HEK293 (cell line): ENCODE results near the gene SLC10A1.

Experiments
- CTCF ChIA-PET: fragments of 350-600 bp; formaldehyde crosslinking; extraction: SDS; loops from one replicate; lab custom pipeline; 2021; ENCODE audit warnings: antibody characterized with exemption; lab: Yijun Ruan, JAX
- POLR2A ChIA-PET: fragments of 300-600 bp; formaldehyde crosslinking; extraction: SDS; loops from one replicate; lab custom pipeline; 2020; ENCODE audit warnings: antibody characterized with exemption, inconsistent platforms; lab: Yijun Ruan, JAX
- H3K27ac ChIP-seq: fragments of 200-500 bp; sonication (Bioruptor generic); 2 replicates; pipeline ENCODE4 v1.5.1; 2014; ENCODE audit warnings: low read depth, low read length, control low read depth, inconsistent platforms; ENCODE audit errors: extremely low read depth
- H3K36me3 ChIP-seq, 2 experiments: fragments of 200-500 bp in 1 of 2; sonication (Bioruptor generic) in 1 of 2; 1 replicate in 1 of 2; 2 replicates in 1 of 2; pipeline ENCODE4 v1.5.1; 2014 to 2017; ENCODE audit warnings: inconsistent platforms in 2 of 2, low read length in 2 of 2; ENCODE audit not compliant: control insufficient read depth in 2 of 2, insufficient read depth in 1 of 2
- H3K4me1 ChIP-seq: fragments of 200-500 bp; sonication (Bioruptor generic); 2 replicates; pipeline ENCODE4 v1.5.1; 2014; ENCODE audit warnings: mild to moderate bottlenecking, low read length, inconsistent platforms; ENCODE audit not compliant: control insufficient read depth, insufficient read depth
- H3K4me3 ChIP-seq: 2 replicates; pipeline ENCODE4 v1.5.1; 2011; ENCODE audit warnings: low read depth, mild to moderate bottlenecking, control low read depth, low read length, moderate library complexity
- H3K9me3 ChIP-seq: fragments of 200-500 bp; sonication (Bioruptor generic); 2 replicates; pipeline ENCODE4 v1.5.1; 2014; ENCODE audit warnings: low read depth, low read length, inconsistent platforms; ENCODE audit not compliant: control insufficient read depth, insufficient read depth
- SP3 ChIP-seq: fragments of 450-650 bp; formaldehyde crosslinking; IDR thresholded peaks from 2 replicates; pipeline ENCODE4 v1.5.1; 2016; ENCODE audit warnings: missing biosample characterization, missing genetic modification characterization
- ZBTB20 ChIP-seq: fragments of 450-650 bp; formaldehyde crosslinking; IDR thresholded peaks from 2 replicates; pipeline ENCODE4 v1.5.1; 2016; ENCODE audit warnings: missing biosample characterization, missing genetic modification characterization
- ZNF157 ChIP-seq: fragments of 450-650 bp; formaldehyde crosslinking; IDR thresholded peaks from 2 replicates; pipeline ENCODE4 v1.5.1; 2016; ENCODE audit warnings: missing biosample characterization, missing genetic modification characterization
- ZNF175 ChIP-seq: fragments of 450-650 bp; formaldehyde crosslinking; IDR thresholded peaks from 2 replicates; pipeline ENCODE4 v1.5.1; 2016; ENCODE audit warnings: missing biosample characterization, missing genetic modification characterization
- ZNF324 ChIP-seq: fragments of 450-650 bp; formaldehyde crosslinking; IDR thresholded peaks from 2 replicates; pipeline ENCODE4 v1.5.1; 2016; ENCODE audit warnings: missing biosample characterization, missing genetic modification characterization
- ZNF391 ChIP-seq: fragments of 450-650 bp; formaldehyde crosslinking; IDR thresholded peaks from 2 replicates; pipeline ENCODE4 v1.5.1; 2016; ENCODE audit warnings: low read depth, missing biosample characterization, missing genetic modification characterization, borderline replicate concordance
- ZNF48 ChIP-seq: fragments of 450-650 bp; formaldehyde crosslinking; IDR thresholded peaks from 2 replicates; pipeline ENCODE4 v1.5.1; 2016; ENCODE audit warnings: missing biosample characterization, missing genetic modification characterization
- ZNF510 ChIP-seq: fragments of 450-650 bp; formaldehyde crosslinking; IDR thresholded peaks from 2 replicates; pipeline ENCODE4 v1.5.1; 2018; ENCODE audit warnings: mild to moderate bottlenecking, missing genetic modification characterization, missing biosample characterization; ENCODE audit not compliant: insufficient replicate concordance
- ZNF521 ChIP-seq: fragments of 450-650 bp; formaldehyde crosslinking; IDR thresholded peaks from 2 replicates; pipeline ENCODE4 v1.5.1; 2017; ENCODE audit warnings: missing biosample characterization, mild to moderate bottlenecking, missing genetic modification characterization
- ZNF529 ChIP-seq: fragments of 450-650 bp; formaldehyde crosslinking; IDR thresholded peaks from 2 replicates; pipeline ENCODE4 v1.5.1; 2017; ENCODE audit warnings: missing genetic modification characterization, missing biosample characterization; ENCODE audit not compliant: insufficient replicate concordance
- ZNF530 ChIP-seq: fragments of 450-650 bp; formaldehyde crosslinking; IDR thresholded peaks from 2 replicates; pipeline ENCODE4 v1.5.1; 2016; ENCODE audit warnings: low read depth, missing biosample characterization, missing genetic modification characterization
- ZNF544 ChIP-seq: fragments of 450-650 bp; formaldehyde crosslinking; IDR thresholded peaks from 2 replicates; pipeline ENCODE4 v1.5.0; 2017; ENCODE audit warnings: missing biosample characterization, missing genetic modification characterization
- ZNF654 ChIP-seq: fragments of 450-650 bp; formaldehyde crosslinking; IDR thresholded peaks from 2 replicates; pipeline ENCODE4 v1.5.1; 2016; ENCODE audit warnings: low read depth, missing biosample characterization, missing genetic modification characterization
- ZNF707 ChIP-seq: fragments of 450-650 bp; formaldehyde crosslinking; IDR thresholded peaks from 2 replicates; pipeline ENCODE4 v1.5.1; 2016; ENCODE audit warnings: missing biosample characterization, missing genetic modification characterization
- ZNF785 ChIP-seq: fragments of 450-650 bp; formaldehyde crosslinking; IDR thresholded peaks from 2 replicates; pipeline ENCODE4 v1.5.1; 2016; ENCODE audit warnings: missing biosample characterization, missing genetic modification characterization
- ZNF837 ChIP-seq: fragments of 450-650 bp; formaldehyde crosslinking; IDR thresholded peaks from 2 replicates; pipeline ENCODE4 v1.5.1; 2016; ENCODE audit warnings: missing biosample characterization, missing genetic modification characterization
- ZNF843 ChIP-seq: fragments of 450-650 bp; formaldehyde crosslinking; IDR thresholded peaks from 2 replicates; pipeline ENCODE4 v1.5.1; 2016; ENCODE audit warnings: missing biosample characterization, missing genetic modification characterization
- ZXDB ChIP-seq: fragments of 450-650 bp; formaldehyde crosslinking; IDR thresholded peaks from 2 replicates; pipeline ENCODE4 v1.5.1; 2016; ENCODE audit warnings: missing biosample characterization, missing genetic modification characterization
- TF ChIP-seq, protein P1 (sequence below): fragments of 450-650 bp; formaldehyde crosslinking; IDR thresholded peaks from 2 replicates; pipeline ENCODE4 v1.5.1; 2016; ENCODE audit warnings: missing biosample characterization, missing genetic modification characterization
- TF ChIP-seq, protein P2 (sequence below): fragments of 450-650 bp; formaldehyde crosslinking; IDR thresholded peaks from 2 replicates; pipeline ENCODE4 v1.5.1; 2017; ENCODE audit warnings: missing biosample characterization, missing genetic modification characterization
- TF ChIP-seq, protein P3 (sequence below): fragments of 450-650 bp; formaldehyde crosslinking; IDR thresholded peaks from 2 replicates; pipeline ENCODE4 v1.5.1; 2016; ENCODE audit warnings: missing biosample characterization, missing genetic modification characterization, low read depth
- TF ChIP-seq, protein P4 (sequence below): fragments of 450-650 bp; formaldehyde crosslinking; IDR thresholded peaks from 2 replicates; pipeline ENCODE4 v1.5.1; 2016; ENCODE audit warnings: missing biosample characterization, missing genetic modification characterization, borderline replicate concordance

SLC10A1 gene

DNA sequence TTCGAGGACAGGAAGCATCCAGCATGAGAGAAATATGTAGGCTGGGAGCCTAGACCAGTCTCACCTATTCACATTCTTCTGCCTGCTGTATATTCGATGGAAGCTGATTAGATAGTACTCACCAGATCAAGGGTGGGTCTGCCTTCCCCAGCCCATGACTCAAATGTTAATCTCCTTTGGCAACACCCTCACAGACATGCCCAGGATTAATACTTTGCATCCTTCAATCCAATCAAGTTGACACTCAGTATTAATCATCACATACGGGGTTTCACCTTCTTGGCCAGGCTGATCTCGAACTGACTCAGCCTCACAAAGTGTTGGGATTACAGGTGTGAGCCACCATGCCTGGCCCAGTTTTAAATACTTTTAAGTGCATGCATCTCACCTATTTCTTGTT is 30.5 kb upstream of the SLC10A1 start (continued):
- no peak for TF ChIP-seq ZNF391 (tag by site-specific recombination)

- H3K9me3 ChIP-seq: no peaks in the 10 kb centered on the region
- CTCF ChIA-PET: interaction anchor here (0.7 to 1.1 kb wide), 2 partner anchors 82 to 206 kb away, joined by 3 to 5 read pairs; no protein-coding TSS in a partner anchor
- TF ChIP-seq ZNF521 (no peak), ZNF785 (tag by site-specific recombination) (no peak), ZNF544 (tag by site-specific recombination) (no peak), ZXDB (tag by site-specific recombination) (no peak), ZNF48 (tag by site-specific recombination) (no peak), ZNF837 (tag by site-specific recombination) (no peak), ZBTB20 (tag by site-specific recombination) (no peak), ZNF707 (no peak), ZNF324 (tag by site-specific recombination) (no peak), ZNF843 (tag by site-specific recombination) (no peak), ZNF157 (tag by site-specific recombination) (no peak), ZNF175 (no peak), ZNF510 (no peak), SP3 (tag by site-specific recombination) (no peak)
- TF ChIP-seq, protein P1, sequence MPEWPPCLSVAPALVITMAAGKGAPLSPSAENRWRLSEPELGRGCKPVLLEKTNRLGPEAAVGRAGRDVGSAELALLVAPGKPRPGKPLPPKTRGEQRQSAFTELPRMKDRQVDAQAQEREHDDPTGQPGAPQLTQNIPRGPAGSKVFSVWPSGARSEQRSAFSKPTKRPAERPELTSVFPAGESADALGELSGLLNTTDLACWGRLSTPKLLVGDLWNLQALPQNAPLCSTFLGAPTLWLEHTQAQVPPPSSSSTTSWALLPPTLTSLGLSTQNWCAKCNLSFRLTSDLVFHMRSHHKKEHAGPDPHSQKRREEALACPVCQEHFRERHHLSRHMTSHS (tag by site-specific recombination): no peak
- TF ChIP-seq, protein P2, sequence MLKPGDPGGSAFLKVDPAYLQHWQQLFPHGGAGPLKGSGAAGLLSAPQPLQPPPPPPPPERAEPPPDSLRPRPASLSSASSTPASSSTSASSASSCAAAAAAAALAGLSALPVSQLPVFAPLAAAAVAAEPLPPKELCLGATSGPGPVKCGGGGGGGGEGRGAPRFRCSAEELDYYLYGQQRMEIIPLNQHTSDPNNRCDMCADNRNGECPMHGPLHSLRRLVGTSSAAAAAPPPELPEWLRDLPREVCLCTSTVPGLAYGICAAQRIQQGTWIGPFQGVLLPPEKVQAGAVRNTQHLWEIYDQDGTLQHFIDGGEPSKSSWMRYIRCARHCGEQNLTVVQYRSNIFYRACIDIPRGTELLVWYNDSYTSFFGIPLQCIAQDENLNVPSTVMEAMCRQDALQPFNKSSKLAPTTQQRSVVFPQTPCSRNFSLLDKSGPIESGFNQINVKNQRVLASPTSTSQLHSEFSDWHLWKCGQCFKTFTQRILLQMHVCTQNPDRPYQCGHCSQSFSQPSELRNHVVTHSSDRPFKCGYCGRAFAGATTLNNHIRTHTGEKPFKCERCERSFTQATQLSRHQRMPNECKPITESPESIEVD (tag by site-specific recombination): no peak
- TF ChIP-seq, protein P3, sequence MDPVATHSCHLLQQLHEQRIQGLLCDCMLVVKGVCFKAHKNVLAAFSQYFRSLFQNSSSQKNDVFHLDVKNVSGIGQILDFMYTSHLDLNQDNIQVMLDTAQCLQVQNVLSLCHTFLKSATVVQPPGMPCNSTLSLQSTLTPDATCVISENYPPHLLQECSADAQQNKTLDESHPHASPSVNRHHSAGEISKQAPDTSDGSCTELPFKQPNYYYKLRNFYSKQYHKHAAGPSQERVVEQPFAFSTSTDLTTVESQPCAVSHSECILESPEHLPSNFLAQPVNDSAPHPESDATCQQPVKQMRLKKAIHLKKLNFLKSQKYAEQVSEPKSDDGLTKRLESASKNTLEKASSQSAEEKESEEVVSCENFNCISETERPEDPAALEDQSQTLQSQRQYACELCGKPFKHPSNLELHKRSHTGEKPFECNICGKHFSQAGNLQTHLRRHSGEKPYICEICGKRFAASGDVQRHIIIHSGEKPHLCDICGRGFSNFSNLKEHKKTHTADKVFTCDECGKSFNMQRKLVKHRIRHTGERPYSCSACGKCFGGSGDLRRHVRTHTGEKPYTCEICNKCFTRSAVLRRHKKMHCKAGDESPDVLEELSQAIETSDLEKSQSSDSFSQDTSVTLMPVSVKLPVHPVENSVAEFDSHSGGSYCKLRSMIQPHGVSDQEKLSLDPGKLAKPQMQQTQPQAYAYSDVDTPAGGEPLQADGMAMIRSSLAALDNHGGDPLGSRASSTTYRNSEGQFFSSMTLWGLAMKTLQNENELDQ (tag by site-specific recombination): no peak
- H3K36me3 ChIP-seq: no peaks in the 10 kb centered on the region
- H3K27ac ChIP-seq: no peak overlapping the region
- POLR2A ChIA-PET: no interaction called here
- no peak overlapping the region for H3K4me3 ChIP-seq
- H3K4me1 ChIP-seq: no peaks in the 10 kb centered on the region
Observed at GRCh38 chr14:69822456-69822855, 25.4 kb upstream of the SLC10A1 start.

DNA sequence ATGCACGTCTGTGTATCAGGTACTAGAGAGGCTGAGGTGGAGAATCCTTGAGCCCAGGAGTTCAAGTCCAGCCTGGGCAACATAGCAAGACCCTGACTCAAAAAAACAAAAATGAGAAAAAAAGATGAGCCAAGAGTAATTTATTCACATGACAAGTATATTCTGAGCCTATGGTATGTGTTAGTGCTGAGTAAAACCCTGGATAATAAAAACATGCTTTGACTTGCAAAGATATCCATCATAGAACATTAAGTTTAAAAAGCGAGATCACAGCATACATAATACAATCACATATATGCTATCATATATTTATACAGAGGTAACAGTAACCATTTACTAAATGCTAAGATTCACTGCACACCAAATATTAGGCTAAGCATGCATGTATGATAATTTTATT is 23.9 kb upstream of the SLC10A1 start:
- Histone ChIP-seq H3K27ac (no peak overlapping the region), H3K36me3 (no peaks in the 10 kb centered on the region), H3K4me3 (no peak overlapping the region)
- CTCF ChIA-PET: interaction anchor here (0.6 to 8.1 kb wide), 6 partner anchors 19 to 253 kb away, joined by 3 to 117 read pairs (median 4); no protein-coding TSS in a partner anchor
- TF ChIP-seq, protein P4, sequence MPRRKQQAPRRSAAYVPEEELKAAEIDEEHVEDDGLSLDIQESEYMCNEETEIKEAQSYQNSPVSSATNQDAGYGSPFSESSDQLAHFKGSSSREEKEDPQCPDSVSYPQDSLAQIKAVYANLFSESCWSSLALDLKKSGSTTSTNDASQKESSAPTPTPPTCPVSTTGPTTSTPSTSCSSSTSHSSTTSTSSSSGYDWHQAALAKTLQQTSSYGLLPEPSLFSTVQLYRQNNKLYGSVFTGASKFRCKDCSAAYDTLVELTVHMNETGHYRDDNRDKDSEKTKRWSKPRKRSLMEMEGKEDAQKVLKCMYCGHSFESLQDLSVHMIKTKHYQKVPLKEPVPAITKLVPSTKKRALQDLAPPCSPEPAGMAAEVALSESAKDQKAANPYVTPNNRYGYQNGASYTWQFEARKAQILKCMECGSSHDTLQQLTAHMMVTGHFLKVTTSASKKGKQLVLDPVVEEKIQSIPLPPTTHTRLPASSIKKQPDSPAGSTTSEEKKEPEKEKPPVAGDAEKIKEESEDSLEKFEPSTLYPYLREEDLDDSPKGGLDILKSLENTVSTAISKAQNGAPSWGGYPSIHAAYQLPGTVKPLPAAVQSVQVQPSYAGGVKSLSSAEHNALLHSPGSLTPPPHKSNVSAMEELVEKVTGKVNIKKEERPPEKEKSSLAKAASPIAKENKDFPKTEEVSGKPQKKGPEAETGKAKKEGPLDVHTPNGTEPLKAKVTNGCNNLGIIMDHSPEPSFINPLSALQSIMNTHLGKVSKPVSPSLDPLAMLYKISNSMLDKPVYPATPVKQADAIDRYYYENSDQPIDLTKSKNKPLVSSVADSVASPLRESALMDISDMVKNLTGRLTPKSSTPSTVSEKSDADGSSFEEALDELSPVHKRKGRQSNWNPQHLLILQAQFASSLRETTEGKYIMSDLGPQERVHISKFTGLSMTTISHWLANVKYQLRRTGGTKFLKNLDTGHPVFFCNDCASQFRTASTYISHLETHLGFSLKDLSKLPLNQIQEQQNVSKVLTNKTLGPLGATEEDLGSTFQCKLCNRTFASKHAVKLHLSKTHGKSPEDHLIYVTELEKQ: no peak
- TF ChIP-seq ZNF530 (tag by site-specific recombination): no peak
- no peak for TF ChIP-seq ZNF654 (tag by site-specific recombination)
- TF ChIP-seq ZNF529 (tag by site-specific recombination): no peak
- TF ChIP-seq SP3 (tag by site-specific recombination): no peak
- TF ChIP-seq, all 188 proteins: peak for 0
- Histone ChIP-seq H3K9me3 (no peaks in the 10 kb centered on the region), H3K4me1 (no peaks in the 10 kb centered on the region)
- POLR2A ChIA-PET: no interaction called here
